H1 (cell line): ENCODE data around the gene ELAVL1. TPM values are rescaled to one million over a fixed set of nuclear protein-coding genes. Genes with fewer than 3 reads are reported as not detected.

Experiments used
- BCL11A ChIP-seq, 2 experiments: IDR thresholded peaks; one replicate each; pipeline ENCODE4 v1.6.1; 2011; ENCODE audit warnings: low read depth in 2 of 2, low read length in 2 of 2, mild to moderate bottlenecking in 2 of 2
- BRCA1 ChIP-seq: IDR thresholded peaks from 2 replicates; pipeline ENCODE4 v1.6.1; 2012; ENCODE audit warnings: low read depth, low read length, improper control_type of control experiment
- CEBPB ChIP-seq: IDR thresholded peaks from 2 replicates; pipeline ENCODE4 v1.6.1; 2012; ENCODE audit warnings: low read depth, low read length
- CHD2 ChIP-seq: IDR thresholded peaks from 2 replicates; pipeline ENCODE4 v1.6.1; 2012; ENCODE audit warnings: low read length, improper control_type of control experiment
- EP300 ChIP-seq, 2 experiments: IDR thresholded peaks; 1 replicate in 1 of 2; 2 replicates in 1 of 2; pipeline ENCODE4 v1.6.1; 2011 to 2012; ENCODE audit warnings: low read depth in 2 of 2, low read length in 2 of 2, mild to moderate bottlenecking in 2 of 2, borderline replicate concordance in 1 of 2, inconsistent platforms in 1 of 2, moderate library complexity in 1 of 2
- FOSL1 ChIP-seq: IDR thresholded peaks from 2 replicates; pipeline ENCODE4 v1.6.1; 2011; ENCODE audit warnings: mild to moderate bottlenecking, low read depth, low read length, moderate library complexity; ENCODE audit not compliant: insufficient read depth
- HDAC2 ChIP-seq, 2 experiments: fragments of 300-600 bp in 1 of 2; sonication (generic) in 1 of 2; IDR thresholded peaks; 2 replicates each; pipeline ENCODE4 v1.6.1; 2011 to 2012; ENCODE audit warnings: low read depth in 2 of 2, low read length in 2 of 2, mild to moderate bottlenecking in 2 of 2, moderate library complexity in 2 of 2, borderline replicate concordance in 1 of 2, inconsistent platforms in 1 of 2
- JUN ChIP-seq: IDR thresholded peaks from 2 replicates; pipeline ENCODE4 v1.6.1; 2011; ENCODE audit warnings: low read depth, mild to moderate bottlenecking, improper control_type of control experiment, low read length
- KDM5A ChIP-seq: fragments of 200-600 bp; IDR thresholded peaks from 2 replicates; pipeline ENCODE4 v1.7.1; 2012; ENCODE audit warnings: mild to moderate bottlenecking, low read length, inconsistent platforms, mixed read lengths
- NRF1 ChIP-seq: IDR thresholded peaks from 2 replicates; pipeline ENCODE4 v1.6.1; 2011; ENCODE audit warnings: mild to moderate bottlenecking, low read depth, low read length, improper control_type of control experiment
- PHF8 ChIP-seq: fragments of 200-600 bp; sonication (generic); conservative IDR thresholded peaks from 2 replicates; pipeline ENCODE4 v1.7.1; 2012; ENCODE audit warnings: low read depth, mild to moderate bottlenecking, inconsistent platforms, low read length, moderate library complexity
- POLR2AphosphoS5 ChIP-seq: IDR thresholded peaks from 2 replicates; pipeline ENCODE4 v1.6.1; 2011; ENCODE audit warnings: low read depth, low read length
- RNF2 ChIP-seq: fragments of 200-900, 300-1000 bp; sonication (generic); IDR thresholded peaks from 2 replicates; pipeline ENCODE4 v1.7.1; 2016; ENCODE audit warnings: borderline replicate concordance, low read depth, mild to moderate bottlenecking, antibody characterized with exemption, low read length; ENCODE audit not compliant: poor library complexity, severe bottlenecking; ENCODE audit errors: missing control alignments
- SP2 ChIP-seq: IDR thresholded peaks from 2 replicates; pipeline ENCODE4 v1.6.1; 2012; ENCODE audit warnings: mild to moderate bottlenecking, low read length, inconsistent platforms
- SRF ChIP-seq: IDR thresholded peaks from 2 replicates; pipeline ENCODE4 v1.6.1; 2011; ENCODE audit warnings: mild to moderate bottlenecking, low read depth, low read length, moderate library complexity
- SUZ12 ChIP-seq: fragments of 200-600 bp; sonication (generic); IDR thresholded peaks from 2 replicates; pipeline ENCODE4 v1.6.1; 2012; ENCODE audit warnings: mild to moderate bottlenecking, inconsistent platforms, low read length, moderate library complexity, mixed read lengths
- TAF7 ChIP-seq: optimal IDR thresholded peaks from 2 replicates; pipeline ENCODE3; 2011; ENCODE audit warnings: low read depth, mild to moderate bottlenecking, inconsistent platforms, low read length, moderate library complexity, borderline replicate concordance
- TCF12 ChIP-seq: IDR thresholded peaks from 2 replicates; pipeline ENCODE4 v1.6.1; 2011; ENCODE audit warnings: low read depth, mild to moderate bottlenecking, low read length
- TEAD4 ChIP-seq: IDR thresholded peaks from 2 replicates; pipeline ENCODE4 v1.6.1; 2012; ENCODE audit warnings: low read depth, low read length, inconsistent platforms, mixed read lengths
- YY1 ChIP-seq: IDR thresholded peaks from 2 replicates; pipeline ENCODE4 v1.6.1; 2011; ENCODE audit warnings: low read depth, mild to moderate bottlenecking, low read length
- polyA plus RNA-seq, 7 experiments: library from polyadenylated mRNA; depleted of rRNA in 3 of 7; stranded (reverse) in 5 of 7; unstranded in 2 of 7; fragments of >200 nt in 5 of 7; fragments of 200-250 nt in 2 of 7; gene quantifications; 1 replicate in 5 of 7; 2 replicates in 1 of 7; 4 replicates in 1 of 7; pipeline versions ENCODE4 v1.2.1 to v1.2.3, GENCODE V29; 2011 to 2013; ENCODE audit warnings: missing spikeins in 2 of 7, mixed read lengths in 2 of 7
- total RNA-seq: library from RNA; stranded (reverse); fragmentation: NEBNext Ultra II Directional; extraction: Animal tissue kit (Norgen Biotek cat#: 25700); gene quantifications from 2 replicates; pipeline ENCODE4 v1.2.1, GENCODE V29; 2021
- TF ChIP-seq, protein P1 (sequence below): IDR thresholded peaks from 2 replicates; pipeline ENCODE4 v1.6.1; 2011; ENCODE audit warnings: low read depth, mild to moderate bottlenecking, low read length; ENCODE audit not compliant: insufficient read depth
- TF ChIP-seq, protein P2 (sequence below): IDR thresholded peaks from 2 replicates; pipeline ENCODE4 v1.6.1; 2012; ENCODE audit warnings: inconsistent platforms
- TF ChIP-seq, protein P3 (sequence below): IDR thresholded peaks from 2 replicates; pipeline ENCODE4 v1.6.1; 2012; ENCODE audit warnings: inconsistent platforms

The ELAVL1 gene
- total and polyA plus RNA-seq, 2 of the 8 experiments (the other 6 are each of a cell fraction or from before 2014, with no cell fraction given) = 56.7 to 163 TPM

DNA sequence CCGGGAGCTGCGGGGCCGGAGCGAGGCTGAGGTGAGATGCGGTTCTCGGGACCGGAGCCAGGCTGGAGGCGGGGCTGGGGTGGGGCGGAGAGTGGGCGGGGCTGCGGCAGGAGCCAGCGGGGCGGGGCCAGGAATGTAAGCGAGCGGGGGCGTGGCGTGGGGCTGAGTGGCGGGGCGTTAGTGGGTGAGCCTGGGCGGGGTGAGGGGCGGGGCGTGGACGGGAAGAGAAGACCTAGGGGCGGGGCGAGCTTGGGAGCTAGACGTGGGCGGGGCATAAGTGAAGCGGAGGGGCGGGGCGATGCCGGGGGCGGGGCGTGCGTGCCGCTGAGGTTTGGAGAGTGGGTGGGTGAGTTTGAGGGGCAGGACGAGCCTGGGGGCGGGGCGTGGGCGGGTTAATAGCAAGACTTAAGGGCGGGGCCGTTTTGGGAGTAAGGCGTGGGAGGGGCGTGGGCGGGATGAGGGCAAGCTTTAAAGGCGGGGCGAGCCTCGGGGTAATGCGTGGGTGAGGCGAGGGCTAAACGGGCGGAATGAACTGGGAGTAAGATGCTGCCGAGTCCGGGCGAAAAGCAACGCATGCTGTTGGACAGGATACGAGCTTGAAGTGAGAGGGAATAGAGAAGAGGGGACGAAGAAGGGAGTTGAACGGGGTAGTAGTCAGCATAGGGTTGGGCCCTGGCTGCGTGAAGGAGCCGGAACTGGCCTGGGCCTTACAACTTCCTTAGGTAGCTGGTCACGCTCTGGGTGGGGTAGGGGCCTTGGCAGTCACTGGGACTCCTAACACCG lies 84.7 kb downstream of the ELAVL1 start (continued):
- TF ChIP-seq RNF2 (no peak), TAF7 (no peak), KDM5A (no peak), SUZ12 (no peak), SRF (no peak), NRF1 (no peak), YY1 (no peak), BCL11A (IDR thresholded peaks at IDR 0.05; ENCODE audit: low read depth in 2 of 2, low read length in 2 of 2) (no peak), JUN (no peak), POLR2AphosphoS5 (no peak), SP2 (no peak), FOSL1 (no peak), HDAC2 (IDR thresholded peaks at IDR 0.05; ENCODE audit: borderline replicate concordance in 1 of 2, low read depth in 2 of 2, low read length in 2 of 2) (no peak), TEAD4 (peak; percentile 52; the same call in 1 of the 2 replicates), TCF12 (no peak), CHD2 (no peak), EP300 (IDR thresholded peaks at IDR 0.05; ENCODE audit: borderline replicate concordance in 1 of 2, low read depth in 2 of 2, low read length in 2 of 2) (no peak), CEBPB (no peak), BRCA1 (no peak), PHF8 (no peak)
- TF ChIP-seq, protein P1, sequence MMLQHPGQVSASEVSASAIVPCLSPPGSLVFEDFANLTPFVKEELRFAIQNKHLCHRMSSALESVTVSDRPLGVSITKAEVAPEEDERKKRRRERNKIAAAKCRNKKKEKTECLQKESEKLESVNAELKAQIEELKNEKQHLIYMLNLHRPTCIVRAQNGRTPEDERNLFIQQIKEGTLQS = no peak
- TF ChIP-seq, protein P2, sequence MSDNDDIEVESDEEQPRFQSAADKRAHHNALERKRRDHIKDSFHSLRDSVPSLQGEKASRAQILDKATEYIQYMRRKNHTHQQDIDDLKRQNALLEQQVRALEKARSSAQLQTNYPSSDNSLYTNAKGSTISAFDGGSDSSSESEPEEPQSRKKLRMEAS = peak; percentile 20; the same call in 1 of the 2 replicates
- TF ChIP-seq, protein P3, sequence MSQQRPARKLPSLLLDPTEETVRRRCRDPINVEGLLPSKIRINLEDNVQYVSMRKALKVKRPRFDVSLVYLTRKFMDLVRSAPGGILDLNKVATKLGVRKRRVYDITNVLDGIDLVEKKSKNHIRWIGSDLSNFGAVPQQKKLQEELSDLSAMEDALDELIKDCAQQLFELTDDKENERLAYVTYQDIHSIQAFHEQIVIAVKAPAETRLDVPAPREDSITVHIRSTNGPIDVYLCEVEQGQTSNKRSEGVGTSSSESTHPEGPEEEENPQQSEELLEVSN = 0 out of 2 replicates have a peak, but pooled peaks have one; percentile 12
